GM18907 (cell line): ENCODE measurements around the gene SLC13A1.

Experiments used
- ATAC-seq: cut with Tn5 transposase; IDR thresholded peaks from one replicate; pipeline ENCODE4 v1.9.1; 2021; ENCODE audit warnings: mild to moderate bottlenecking, moderate library complexity; ENCODE audit not compliant: unreplicated experiment

SLC13A1 gene

DNA sequence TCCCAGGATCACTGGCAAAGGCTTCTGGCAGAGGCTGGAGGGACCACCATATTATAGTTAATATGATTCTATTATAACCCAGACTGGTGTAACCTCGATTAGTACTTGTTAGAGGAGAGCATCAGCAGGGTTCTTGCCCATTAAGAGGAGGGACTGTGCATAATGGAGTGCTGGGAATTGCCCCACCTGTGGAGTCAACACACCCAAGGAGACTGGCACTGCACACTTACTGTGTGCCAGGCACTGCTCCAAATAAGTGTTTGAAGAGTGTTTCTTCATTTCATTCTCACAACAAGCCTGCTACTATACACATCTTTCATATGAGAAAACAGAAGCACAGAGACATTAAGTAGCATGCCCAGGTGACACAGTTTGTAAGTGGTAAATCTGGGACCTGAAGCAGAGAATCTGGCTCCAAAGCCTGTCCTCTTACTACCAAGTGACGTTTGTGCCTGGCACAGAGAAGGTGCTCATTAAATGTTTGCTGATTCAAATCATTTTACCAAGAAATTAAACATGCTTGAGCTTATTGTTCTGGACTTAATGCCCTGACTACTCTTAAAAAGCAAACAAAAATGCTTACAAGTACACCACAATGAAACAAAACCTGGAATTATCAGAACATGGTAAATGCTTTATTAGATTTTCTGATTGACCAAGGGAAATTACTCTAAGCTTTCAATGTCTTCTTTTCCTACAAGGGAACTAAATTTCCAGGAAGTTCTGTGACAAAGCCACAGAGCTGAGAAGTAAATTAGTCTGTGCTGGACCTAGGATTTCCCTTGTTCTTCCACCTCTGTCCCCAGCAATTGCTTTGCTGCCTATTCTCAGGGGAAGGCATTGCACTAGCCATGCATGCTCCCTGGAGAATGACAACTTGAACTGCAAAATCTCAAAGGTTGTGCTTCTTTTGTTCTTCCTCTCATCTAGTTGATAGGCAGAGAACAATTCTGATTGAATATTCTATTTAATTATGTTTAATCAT, 809 bp downstream of the SLC13A1 start:
- no peak for ATAC-seq

DNA sequence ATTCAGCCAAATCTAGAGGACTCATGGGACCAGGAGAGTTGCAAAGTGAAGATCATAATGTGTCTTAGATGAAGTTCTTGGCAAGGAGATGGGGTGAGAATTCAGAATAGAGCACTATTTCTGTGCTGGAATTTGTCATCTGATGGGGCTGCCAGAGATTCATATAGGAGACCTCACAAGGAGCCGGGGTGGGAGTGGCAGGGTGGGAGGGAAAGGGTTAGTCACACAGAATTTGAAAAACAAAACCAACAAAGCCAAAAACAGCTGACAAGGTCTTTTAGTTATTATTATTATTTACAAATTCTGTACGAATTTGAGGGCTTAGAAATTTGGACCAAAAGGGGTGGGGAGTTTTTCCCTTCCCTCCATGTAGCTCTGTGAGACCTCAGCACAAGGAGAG, 1.7 kb downstream of the SLC13A1 start:
- ATAC-seq, result no peak

DNA sequence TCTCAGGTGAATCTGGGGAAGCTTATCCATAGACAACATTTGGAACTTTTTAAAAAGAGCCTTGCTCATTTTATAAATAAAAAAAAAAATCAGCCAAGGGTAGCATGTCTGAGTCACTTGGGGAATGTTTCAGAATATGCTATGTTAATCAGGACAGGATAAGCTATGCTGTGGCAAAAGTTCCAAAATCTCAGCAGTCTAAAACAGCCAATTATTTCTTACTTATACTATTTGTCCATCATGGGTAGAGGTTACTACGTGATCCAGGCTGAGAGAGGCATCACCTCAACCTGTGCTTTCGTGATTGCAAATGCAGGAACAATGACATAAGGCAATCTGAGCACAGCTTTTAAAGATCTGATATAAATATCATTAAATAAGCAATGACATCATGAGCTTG, 6.5 kb downstream of the SLC13A1 start:
- no peak for ATAC-seq

DNA sequence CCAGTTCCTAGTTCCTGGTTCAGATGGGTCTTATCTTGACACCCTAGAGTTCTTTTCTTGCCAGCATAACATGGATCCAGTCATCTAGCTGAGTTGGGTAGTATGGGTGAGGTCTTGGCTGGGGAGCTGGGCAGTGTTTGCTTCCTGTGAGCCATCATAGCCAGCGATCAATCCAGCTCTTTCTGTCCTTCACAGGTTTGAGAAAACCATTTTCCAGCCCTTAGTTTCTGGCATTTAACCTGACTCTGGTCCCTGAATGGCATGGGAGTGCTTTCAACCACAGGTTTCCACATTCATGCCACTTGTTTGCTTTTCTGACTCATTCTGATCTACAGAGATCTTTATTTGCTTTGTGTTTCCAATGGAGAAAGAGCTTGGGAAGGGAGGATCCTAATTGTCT, 8.6 kb downstream of the SLC13A1 start:
- no peak for ATAC-seq

DNA sequence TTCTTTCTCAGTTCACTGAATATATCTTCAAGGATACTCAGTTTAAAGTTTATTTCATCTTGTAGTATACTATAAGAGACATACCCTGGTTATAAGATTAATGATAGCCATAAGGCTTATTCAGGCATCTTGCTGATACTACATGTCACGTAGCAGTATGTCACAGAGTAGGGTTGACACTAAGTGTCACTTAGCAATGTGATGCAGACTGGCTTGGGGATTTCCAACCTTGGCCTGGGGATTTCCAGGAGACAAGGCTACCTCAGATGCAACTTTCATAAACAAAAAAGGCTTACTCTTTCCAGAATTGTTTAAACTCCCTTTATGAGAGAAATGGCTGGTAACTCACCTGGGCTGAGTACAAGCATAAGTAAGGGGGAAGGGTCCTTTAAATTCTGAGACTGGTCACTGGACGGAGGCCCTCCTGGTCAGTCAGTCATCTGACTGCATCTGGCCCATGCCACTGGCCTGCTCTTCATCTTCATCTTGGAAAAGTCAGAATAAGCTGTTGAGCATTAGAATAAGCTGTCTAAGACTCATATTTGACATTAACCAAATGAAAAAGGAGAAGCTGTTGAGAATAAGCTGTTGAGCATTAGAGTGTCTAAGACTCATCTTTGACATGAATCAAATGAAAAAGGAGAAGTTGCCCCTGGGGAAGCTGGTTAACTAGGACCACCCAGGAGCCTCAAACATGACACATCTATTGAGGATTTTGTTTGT, 9.5 kb downstream of the SLC13A1 start:
- ATAC-seq, result peak; percentile 98

DNA sequence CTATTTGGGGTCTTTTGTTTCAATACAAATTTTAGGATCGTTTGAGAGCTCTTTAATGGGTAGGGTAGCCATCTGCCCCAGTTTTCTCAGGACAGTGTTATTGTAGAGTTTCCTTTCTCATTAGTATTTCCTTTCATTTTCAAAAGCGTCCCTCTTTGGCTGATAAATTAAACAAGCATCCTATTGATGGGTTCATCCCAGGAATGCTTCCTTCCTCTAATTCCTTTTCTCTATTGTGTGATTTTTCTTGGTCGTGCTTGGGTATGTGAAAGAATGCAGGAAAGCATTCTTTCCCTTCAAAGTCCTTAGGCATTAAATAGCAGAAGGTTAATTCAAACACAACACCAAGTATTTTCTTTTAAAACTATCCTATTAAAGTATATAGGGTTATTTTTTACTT, 14.0 kb downstream of the SLC13A1 start:
- no peak for ATAC-seq

DNA sequence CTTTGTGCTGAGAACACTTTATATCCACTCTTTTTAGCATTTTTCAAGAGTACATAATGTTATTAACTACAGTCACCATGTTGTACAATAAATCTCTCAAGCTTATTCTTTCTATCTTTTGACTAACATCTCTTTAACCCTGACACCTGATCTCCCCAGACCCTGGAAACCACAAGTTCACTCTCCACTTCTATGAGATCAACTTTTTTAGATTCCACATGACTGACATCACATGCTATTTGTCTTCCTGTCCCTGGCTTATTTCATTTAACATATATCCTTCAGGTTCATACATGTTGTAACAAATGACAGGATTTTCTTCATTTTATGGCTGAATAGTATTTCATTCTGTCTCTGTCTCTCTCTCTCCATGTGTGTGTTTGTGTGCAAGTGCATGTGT, 15.5 kb downstream of the SLC13A1 start:
- no peak for ATAC-seq

DNA sequence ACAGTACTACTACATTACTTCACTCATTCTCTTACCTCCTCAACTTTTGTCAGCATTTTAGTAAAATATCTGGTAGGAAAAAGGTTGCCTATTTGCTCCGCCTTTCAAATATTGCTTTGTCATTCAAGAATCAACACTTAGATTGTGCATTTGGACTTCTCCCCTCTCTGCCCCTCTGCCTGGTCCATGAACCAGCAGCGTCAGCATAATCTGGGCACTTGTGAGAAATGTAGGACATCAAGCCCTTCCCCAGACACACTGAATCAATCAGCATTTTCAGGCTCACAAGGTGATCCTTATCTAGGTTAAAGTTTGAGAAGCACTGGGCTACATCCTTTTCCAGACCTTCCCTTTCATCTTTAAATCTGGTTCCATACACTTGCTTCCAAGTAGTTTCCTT, 16.3 kb downstream of the SLC13A1 start:
- no peak for ATAC-seq

DNA sequence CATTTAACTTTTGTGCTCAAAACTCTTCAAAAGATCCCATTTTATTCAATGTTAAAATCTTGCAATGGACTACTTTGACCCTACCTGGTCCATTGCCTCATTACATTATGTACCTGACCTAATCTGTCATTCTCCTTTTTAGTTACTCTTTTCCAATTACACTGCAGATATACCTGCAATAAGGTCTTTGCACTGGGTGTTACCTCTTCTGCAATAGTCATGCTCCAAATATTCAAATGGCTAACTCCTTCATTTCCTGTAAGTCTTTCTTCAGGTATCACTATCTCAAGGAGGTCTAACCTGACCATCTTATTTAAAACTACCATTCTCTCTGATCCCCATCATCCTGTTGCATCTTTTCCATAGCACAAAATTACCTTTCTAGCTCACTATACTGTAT, 22.3 kb downstream of the SLC13A1 start:
- no peak for ATAC-seq

DNA sequence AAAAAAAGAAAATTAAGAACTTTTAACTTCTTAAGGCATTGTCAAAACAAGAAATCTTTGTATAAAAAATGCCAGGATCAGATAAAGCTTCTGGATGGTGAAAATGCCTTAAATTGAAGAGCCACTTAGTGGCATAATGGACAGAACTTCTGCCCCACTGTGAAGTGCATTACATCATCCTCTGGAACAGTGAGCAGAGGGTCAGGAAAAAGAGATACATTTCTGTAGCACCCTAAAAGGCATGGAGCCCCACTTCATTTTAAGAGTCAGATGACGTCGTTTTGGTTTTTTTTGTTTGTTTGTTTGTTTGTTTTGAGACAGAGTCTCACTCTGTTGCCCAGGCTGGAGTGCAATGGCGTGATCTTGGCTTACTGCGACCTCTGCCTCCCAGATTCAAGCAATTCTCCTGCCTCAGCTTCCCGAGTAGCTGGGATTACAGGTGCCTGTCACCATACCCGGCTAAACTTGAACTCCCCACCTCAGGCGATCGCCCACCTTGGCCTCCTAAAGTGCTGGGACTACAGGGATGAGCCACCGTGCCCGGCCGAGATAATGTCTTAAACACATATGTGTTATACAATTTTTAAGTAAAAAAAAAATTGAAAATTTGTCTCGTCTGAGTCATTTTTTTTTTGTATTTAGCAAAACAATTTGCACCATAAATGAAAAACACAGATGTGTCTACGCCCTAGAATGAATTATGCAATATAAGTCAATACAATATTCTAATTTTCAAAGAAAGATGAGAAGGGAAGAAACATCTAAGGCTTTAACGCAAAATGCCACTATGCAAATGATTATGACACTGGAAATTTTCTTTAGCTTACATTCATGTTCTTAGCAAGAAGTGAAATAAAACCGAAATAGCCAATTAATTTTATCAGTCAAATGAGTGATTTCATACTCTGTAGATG, 29.2 kb downstream of the SLC13A1 start:
- no peak for ATAC-seq

DNA sequence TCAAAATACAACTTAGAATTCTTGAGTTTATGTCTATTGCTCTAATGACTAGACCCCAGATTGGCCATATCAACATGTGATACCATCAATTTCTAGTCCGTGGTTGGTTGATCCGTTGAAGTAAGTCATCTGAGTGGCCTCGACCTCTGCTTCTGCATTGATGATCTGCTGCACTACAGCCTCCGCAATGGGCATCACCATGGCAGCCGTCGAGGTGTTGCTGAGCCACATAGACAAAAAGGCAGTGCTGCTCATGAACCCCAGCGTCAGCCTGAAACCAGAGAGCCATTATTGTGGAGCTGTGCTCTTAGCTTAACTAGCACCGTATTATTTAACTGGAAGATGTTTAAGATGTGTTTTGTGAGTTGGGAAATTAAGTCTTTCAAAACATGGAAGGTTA, 30.7 kb downstream of the SLC13A1 start:
- ATAC-seq, result no peak

DNA sequence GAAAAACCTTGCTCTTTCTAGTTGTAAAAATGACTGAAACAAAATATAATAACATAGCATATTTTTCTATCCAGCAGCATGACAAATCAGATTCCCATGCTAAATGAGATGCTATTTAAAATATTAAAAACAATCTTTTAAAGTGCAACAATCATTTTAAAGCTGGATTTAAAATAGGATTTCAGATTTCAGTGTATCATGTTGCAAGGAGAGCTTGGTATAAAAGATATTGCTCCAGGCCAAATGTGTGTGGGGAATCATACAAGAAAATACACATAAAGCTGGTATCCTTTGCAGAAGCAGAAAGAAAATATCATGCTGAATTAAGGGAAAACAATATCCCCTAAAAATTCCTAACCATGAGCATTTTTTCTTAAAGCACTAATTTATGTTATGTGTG, 42.2 kb downstream of the SLC13A1 start:
- no peak for ATAC-seq

DNA sequence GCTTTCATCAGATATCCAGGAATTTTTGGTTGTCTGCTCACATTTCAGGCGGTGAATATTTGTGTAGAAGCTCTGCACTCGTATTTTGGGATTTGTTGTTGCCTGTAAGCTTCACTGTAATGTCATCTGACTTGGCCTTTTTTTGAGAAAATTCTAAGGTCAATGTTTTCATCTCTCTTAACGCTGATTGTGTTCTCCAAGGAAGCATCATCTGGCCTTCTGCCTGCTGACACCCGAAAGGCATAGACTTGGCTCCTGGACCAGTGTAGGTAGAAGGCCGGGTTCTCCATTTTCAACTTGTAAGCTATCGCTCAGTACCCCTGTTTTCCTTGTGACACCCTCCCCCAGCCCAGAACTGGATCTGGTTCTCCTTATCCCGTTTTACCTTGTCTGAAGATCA, 44.2 kb downstream of the SLC13A1 start:
- ATAC-seq, result no peak

DNA sequence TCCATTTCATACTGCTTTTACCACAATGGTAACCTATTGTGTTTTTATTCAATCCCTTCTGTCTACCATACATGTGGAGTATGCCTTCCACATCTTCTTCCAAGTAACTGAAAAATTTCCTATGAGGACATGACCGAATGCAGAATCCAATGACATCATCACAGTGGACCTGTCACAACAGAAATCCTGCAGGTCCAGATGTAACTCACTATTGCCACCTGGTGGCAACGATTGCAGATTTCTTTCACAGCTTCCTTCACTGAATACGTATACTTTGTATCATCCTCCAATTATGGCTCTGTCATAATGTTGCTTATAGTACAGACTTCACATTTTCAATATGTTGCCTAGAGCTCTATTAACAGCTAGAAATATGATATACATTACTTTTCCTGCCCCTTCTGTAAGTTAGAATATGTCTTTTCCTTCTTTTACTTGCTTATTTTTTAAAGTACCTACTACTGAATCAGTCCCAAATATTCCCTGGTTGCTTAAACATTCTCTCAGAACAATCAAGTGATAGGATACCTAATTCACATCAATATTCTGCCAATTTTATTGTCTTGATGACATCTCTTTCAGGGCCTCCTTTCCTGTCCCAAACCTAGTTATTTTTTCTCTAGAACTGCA, 45.4 kb downstream of the SLC13A1 start:
- ATAC-seq, result peak; percentile 97

DNA sequence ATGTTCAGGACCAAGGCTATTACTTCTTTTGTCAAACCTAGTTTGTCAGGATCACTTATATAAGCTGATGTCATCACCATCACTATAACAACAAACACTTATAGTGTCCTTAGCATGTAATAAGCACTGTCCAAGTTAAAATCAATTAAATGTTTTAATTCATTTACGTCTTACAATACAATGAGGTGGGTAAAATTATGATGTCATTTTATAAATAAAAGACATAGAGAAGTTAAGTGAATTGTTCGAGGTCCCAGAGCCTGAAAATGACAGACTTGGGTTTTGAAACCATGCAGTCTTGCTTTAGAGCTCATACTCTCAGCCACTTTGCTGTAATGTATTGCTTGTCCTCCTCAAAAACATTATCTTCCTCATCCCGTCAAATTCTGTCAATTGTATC, 48.3 kb downstream of the SLC13A1 start:
- no peak for ATAC-seq

DNA sequence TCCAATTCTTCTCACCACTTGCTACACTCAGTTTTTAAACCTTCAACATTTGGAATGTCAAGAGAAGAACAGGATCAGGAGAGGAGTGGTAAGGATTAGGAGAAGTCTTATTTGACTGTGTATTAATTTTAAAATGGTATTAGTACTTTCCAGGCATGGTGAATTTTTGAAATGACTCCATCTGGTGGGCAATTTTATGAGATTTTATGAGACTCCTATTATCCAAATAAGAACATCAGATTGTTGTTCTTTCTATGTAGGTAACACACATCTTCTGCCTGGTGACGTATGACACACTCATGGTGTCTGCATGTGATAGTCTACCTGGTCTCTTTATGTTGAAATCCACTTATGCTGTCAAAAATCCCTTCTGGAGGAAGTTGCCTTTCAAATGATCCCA, 51.0 kb downstream of the SLC13A1 start:
- ATAC-seq, result no peak

DNA sequence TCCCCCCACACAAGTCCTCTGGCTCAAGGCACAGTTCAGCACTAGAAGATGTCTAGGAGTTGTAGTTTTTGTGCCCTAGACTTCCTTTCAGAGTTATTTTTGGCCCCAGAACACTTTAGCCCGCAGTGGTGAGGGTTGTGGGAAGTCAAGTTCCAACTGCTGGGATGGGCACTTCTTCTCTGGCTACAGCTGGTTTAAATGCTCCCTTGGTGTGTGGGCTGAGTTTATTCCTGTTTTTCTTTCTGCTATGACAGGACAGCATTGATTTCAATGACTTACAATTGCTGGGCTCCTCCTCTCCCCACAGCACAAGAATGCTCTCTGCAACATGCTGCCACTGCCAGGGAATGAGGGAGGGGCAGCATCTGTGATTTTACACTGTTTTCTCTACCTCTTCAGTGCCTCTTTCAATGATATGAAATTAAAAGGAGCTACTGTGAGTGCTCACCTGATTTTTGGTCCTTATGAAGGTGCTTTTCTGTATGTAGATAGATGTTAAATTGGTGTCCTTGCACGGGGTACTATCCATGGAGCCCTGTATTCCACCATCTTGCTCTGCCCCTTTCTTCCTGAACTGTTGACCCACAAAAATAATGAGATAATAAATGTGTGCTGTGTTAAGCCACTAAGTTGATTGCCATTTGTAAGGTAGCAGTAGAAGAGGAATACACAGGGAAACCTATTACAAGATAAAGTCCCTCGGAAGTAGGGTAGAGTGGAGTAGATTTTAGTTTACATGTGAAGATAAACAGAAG, 56.3 kb downstream of the SLC13A1 start:
- ATAC-seq, result no peak

DNA sequence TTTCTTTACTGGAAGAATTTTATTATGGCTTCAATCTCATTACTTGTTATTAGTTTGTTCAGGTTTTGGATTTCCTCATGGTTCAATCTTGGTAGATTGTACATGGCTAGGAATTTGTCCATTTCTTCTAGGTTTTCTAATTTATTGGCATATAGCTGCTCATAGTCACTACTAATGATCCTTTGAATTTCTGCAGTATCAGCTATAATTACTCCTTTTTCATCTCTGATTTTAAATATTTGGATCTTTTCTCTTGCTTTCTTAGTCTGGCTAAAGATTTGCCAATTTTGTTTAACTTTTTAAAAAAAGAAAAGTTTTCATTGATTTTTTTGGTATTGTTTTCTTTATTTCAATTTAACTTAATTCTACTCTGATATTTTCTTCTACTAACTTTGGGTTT, 59.2 kb downstream of the SLC13A1 start:
- ATAC-seq, result no peak

DNA sequence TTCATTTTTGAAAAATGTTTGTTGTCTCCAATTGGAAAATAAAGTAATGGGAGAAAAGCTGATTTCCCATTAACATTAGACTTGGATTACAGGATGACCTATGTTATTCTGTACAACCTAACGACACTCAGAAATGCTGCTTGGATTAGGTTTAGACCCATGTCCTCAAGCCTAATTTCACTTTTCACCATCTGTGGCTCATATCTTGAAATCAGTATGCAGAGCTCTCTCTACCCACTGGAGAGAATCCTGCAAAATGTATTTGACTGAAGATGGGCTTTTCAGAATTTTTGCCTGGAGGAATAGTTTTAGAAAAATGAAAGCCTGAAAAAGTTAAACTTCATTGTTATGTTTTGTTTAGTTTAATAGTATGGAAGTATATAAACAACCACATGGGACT, 63.8 kb downstream of the SLC13A1 start:
- no peak for ATAC-seq

DNA sequence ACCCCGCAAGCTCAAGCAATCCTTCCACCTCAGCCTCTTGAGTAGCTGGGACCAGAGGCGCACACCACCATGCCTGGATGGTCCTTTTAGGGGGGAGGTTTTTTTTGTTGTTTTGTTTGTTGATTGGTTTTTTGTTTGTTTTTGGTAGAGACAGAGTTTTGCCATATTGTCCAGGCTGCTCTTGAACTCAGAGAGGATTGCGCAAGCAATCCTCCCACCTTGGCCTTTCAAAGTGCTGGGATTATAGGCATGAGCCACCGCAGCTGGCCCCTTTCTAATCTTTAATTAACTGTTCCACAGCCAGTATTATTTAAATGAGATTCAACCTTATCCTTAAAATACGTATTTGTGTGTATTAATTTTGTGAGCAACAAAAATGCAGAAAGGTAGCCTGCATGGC, 65.8 kb downstream of the SLC13A1 start:
- ATAC-seq, result no peak
